Measurements from ENCODE around the gene PTPRJ. TPM values are rescaled to one million over a fixed set of nuclear protein-coding genes. Genes with fewer than 3 reads are reported as not detected.

The PTPRJ gene
- total and polyA plus RNA-seq, 2 donors (not counting 3 experiments of a cell fraction or from before 2014, with no cell fraction given) = 3.1 to 7.7 TPM

DNA sequence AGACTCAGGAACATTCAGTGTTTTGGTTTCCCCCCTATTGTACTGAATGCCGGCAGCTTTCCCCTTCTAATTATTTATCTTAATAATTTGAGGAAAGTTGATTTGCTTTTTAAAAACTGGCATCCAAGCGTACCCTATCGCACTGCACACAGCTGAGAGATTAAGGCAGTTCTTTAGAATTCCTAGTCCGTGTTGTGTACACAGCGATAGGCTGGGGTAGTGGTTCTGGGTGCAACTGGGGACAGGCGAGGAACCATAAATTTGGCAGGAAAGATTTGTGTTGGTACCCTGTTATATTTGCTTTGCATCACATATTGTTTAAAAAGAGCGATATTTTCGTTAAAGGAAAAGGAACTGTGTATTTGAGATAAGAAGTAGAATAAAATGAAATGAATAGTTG, 39.2 kb downstream of the PTPRJ start:
- Histone ChIP-seq H3K9ac (replicated peaks; ENCODE audit: extremely low read depth, insufficient read depth, low read length) (peak overlapping the region; percentile 45), H3K36me3 (ENCODE audit: control insufficient read depth in 2 of 2, extremely low read depth in 1 of 2, insufficient read depth in 2 of 2, low read length in 2 of 2) (no peaks in the 10 kb centered on the region), H3K27me3 (ENCODE audit: control insufficient read depth in 2 of 2, insufficient read depth in 2 of 2, low read length in 2 of 2) (no peaks in the 10 kb centered on the region), H3K9me1 (replicated peaks; ENCODE audit: control insufficient read depth, extremely low read depth, insufficient read depth, low read length) (no peaks in the 10 kb centered on the region), H3K4me1 (ENCODE audit: control insufficient read depth, extremely low read depth, insufficient read depth, low read length) (peaks cover 18% of the 10 kb centered on the region), H4K20me1 (replicated peaks; ENCODE audit: control insufficient read depth, extremely low read depth, insufficient read depth, low read length) (no peaks in the 10 kb centered on the region), H3K79me2 (ENCODE audit: control insufficient read depth, insufficient read depth, low read length) (no peaks in the 10 kb centered on the region), H3K4me3 (replicated peaks in 1 of 3; ENCODE audit: insufficient read depth in 1 of 3, low read depth in 1 of 3, low read length in 3 of 3) (peak overlapping the region in 1 of 3 experiments; percentile 8), H2AFZ (ENCODE audit: low read depth, low read length) (peak overlapping the region; percentile 96), H3K4me2 (ENCODE audit: insufficient read depth, low read length) (peak overlapping the region; percentile 78), H3K27ac (ENCODE audit: insufficient read depth, low read depth, low read length) (peak overlapping the region; percentile 63), H3K9me3 (replicated peaks; ENCODE audit: control insufficient read depth, insufficient read depth, low read length) (no peaks in the 10 kb centered on the region)
- POLR2A ChIA-PET = no interaction called here
- DNase-seq (ENCODE audit: low read depth, low spot score) = no peak
- no peak for FAIRE-seq
- TF ChIP-seq GATA2 (IDR thresholded peaks at IDR 0.05; ENCODE audit: insufficient read depth, insufficient read length, low read depth, low read length) (no peak), JUN (IDR thresholded peaks at IDR 0.05; ENCODE audit: borderline replicate concordance, insufficient read depth, insufficient read length, low read depth) (no peak), MYC (IDR thresholded peaks at IDR 0.05; ENCODE audit: low read depth, low read length) (no peak), FOS (IDR thresholded peaks at IDR 0.05; ENCODE audit: borderline replicate concordance, insufficient read depth, low read length) (no peak), EZH2 (IDR thresholded peaks at IDR 0.05; ENCODE audit: borderline replicate concordance, low read depth, low read length, severe bottlenecking) (no peak), POLR2A (IDR thresholded peaks at IDR 0.05; ENCODE audit: low read depth, low read length) (no peak), POLR2AphosphoS5 (IDR thresholded peaks at IDR 0.05; ENCODE audit: insufficient read depth, low read depth, low read length) (no peak)
- TF ChIP-seq, protein P1, sequence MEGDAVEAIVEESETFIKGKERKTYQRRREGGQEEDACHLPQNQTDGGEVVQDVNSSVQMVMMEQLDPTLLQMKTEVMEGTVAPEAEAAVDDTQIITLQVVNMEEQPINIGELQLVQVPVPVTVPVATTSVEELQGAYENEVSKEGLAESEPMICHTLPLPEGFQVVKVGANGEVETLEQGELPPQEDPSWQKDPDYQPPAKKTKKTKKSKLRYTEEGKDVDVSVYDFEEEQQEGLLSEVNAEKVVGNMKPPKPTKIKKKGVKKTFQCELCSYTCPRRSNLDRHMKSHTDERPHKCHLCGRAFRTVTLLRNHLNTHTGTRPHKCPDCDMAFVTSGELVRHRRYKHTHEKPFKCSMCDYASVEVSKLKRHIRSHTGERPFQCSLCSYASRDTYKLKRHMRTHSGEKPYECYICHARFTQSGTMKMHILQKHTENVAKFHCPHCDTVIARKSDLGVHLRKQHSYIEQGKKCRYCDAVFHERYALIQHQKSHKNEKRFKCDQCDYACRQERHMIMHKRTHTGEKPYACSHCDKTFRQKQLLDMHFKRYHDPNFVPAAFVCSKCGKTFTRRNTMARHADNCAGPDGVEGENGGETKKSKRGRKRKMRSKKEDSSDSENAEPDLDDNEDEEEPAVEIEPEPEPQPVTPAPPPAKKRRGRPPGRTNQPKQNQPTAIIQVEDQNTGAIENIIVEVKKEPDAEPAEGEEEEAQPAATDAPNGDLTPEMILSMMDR (IDR thresholded peaks at IDR 0.05; ENCODE audit: extremely low read depth in 1 of 2, insufficient read depth in 1 of 2, low read depth in 1 of 2, low read length in 2 of 2) = no peak
- TF ChIP-seq, protein P2, sequence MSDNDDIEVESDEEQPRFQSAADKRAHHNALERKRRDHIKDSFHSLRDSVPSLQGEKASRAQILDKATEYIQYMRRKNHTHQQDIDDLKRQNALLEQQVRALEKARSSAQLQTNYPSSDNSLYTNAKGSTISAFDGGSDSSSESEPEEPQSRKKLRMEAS (IDR thresholded peaks at IDR 0.05; ENCODE audit: insufficient read depth, insufficient read length) = no peak
- dilution Hi-C loops (cut with MboI; ENCODE audit: extremely low pct_ligation_motif_present, low sequenced_read_pairs) (no loop called here), intact Hi-C loops (cut with micrococcal nuclease) (no loop called here)
- CTCF ChIA-PET = interaction anchor here (0.6 to 1.5 kb wide), 2 partner anchors 18 to 81 kb away, joined by 3 to 4 read pairs; no protein-coding TSS in a partner anchor
- no TSS peak for BruUV-seq (replicated peaks)

Data from endothelial cell of umbilical vein (primary cell).